WTC11 (cell line): Measurements from ENCODE around the gene TPRKB. TPM values are rescaled to one million over a fixed set of nuclear protein-coding genes. Genes with fewer than 3 reads are reported as not detected.

ENCODE experiments used
- ATAC-seq: fragments of 200-7000 bp; cut with Tn5 transposase; 2 replicates; pipeline ENCODE4 v1.10.0; 2021; ENCODE audit warnings: mild to moderate bottlenecking, moderate library complexity
- CTCF ChIA-PET: fragments of 300-600 bp; sonication (Branson Sonifier 250); formaldehyde crosslinking; loops from one replicate; lab custom pipeline; 2021; ENCODE audit warnings: antibody characterized with exemption; lab: Charles Lee
- POLR2A ChIA-PET: fragments of 350-600 bp; sonication (Branson Sonifier 250); formaldehyde crosslinking; loops from one replicate; lab custom pipeline; 2021; ENCODE audit warnings: antibody characterized with exemption; lab: Charles Lee
- DNase-seq: peaks from one replicate; pipeline ENCODE4 v3.0.0; 2021; ENCODE audit warnings: low spot score
- H3K27ac Mint-ChIP-seq: 2 replicates; pipeline ENCODE4 v1.8.0; 2021; ENCODE audit warnings: mixed read lengths
- H3K27me3 Mint-ChIP-seq: 2 replicates; pipeline ENCODE4 v1.8.0; 2021; ENCODE audit warnings: low read depth, mild to moderate bottlenecking, moderate library complexity, mixed read lengths
- H3K36me3 Mint-ChIP-seq: 2 replicates; pipeline ENCODE4 v1.8.0; 2021; ENCODE audit warnings: mixed read lengths
- H3K4me1 Mint-ChIP-seq: 2 replicates; pipeline ENCODE4 v1.8.0; 2022; ENCODE audit warnings: mixed read lengths
- H3K4me3 Mint-ChIP-seq: 2 replicates; pipeline ENCODE4 v1.8.0; 2021; ENCODE audit warnings: mild to moderate bottlenecking, moderate library complexity, mixed read lengths
- H3K9me3 Mint-ChIP-seq: 2 replicates; pipeline ENCODE4 v1.8.0; 2021; ENCODE audit warnings: mixed read lengths
- CBFB ChIP-seq: sonication (generic); formaldehyde crosslinking; IDR thresholded peaks from 2 replicates; pipeline ENCODE4 v1.8.1; 2022; ENCODE audit warnings: mild to moderate bottlenecking, low read depth, missing genetic modification reagents
- GTF2I ChIP-seq: fragments of 250-450 bp; sonication (Bioruptor Pico); conservative IDR thresholded peaks from 2 replicates; pipeline ENCODE4 v1.4.0; 2021; ENCODE audit warnings: mild to moderate bottlenecking
- IRF2 ChIP-seq: sonication (generic); formaldehyde crosslinking; IDR thresholded peaks from 2 replicates; pipeline ENCODE4 v1.8.0; 2022; ENCODE audit warnings: low read depth, missing genetic modification reagents, borderline replicate concordance
- KAT7 ChIP-seq: sonication (generic); formaldehyde crosslinking; IDR thresholded peaks from 2 replicates; pipeline ENCODE4 v1.8.1; 2023; ENCODE audit warnings: missing genetic modification reagents, mild to moderate bottlenecking, borderline replicate concordance
- MYBL2 ChIP-seq: sonication (generic); formaldehyde crosslinking; IDR thresholded peaks from 2 replicates; pipeline ENCODE4 v1.8.1; 2023; ENCODE audit warnings: mild to moderate bottlenecking, moderate library complexity, missing genetic modification reagents
- NR1H2 ChIP-seq: sonication (generic); formaldehyde crosslinking; IDR thresholded peaks from 2 replicates; pipeline ENCODE4 v1.9.0; 2021; ENCODE audit warnings: mild to moderate bottlenecking, moderate library complexity, missing genetic modification reagents
- TCF7 ChIP-seq: sonication (generic); formaldehyde crosslinking; IDR thresholded peaks from 2 replicates; pipeline ENCODE4 v1.8.0; 2022; ENCODE audit warnings: mild to moderate bottlenecking, low read depth, missing genetic modification reagents, moderate library complexity
- USF1 ChIP-seq: sonication (generic); formaldehyde crosslinking; IDR thresholded peaks from 2 replicates; pipeline ENCODE4 v1.8.0; 2022; ENCODE audit warnings: mild to moderate bottlenecking, missing genetic modification reagents
- ZBTB21 ChIP-seq: sonication (generic); formaldehyde crosslinking; IDR thresholded peaks from 2 replicates; pipeline ENCODE4 v1.8.1; 2023; ENCODE audit warnings: mild to moderate bottlenecking, missing genetic modification reagents, borderline replicate concordance
- ZNF232 ChIP-seq: sonication (generic); formaldehyde crosslinking; IDR thresholded peaks from 2 replicates; pipeline ENCODE4 v1.8.0; 2022; ENCODE audit warnings: mild to moderate bottlenecking, missing genetic modification reagents
- ZNF317 ChIP-seq: sonication (generic); formaldehyde crosslinking; IDR thresholded peaks from 2 replicates; pipeline ENCODE4 v1.8.1; 2023; ENCODE audit warnings: low read depth, mild to moderate bottlenecking, moderate library complexity, missing genetic modification reagents, borderline replicate concordance
- ZNF532 ChIP-seq: fragments of 250-450 bp; sonication (Bioruptor Pico); IDR thresholded peaks from 2 replicates; pipeline ENCODE4 v1.9.0; 2021; ENCODE audit warnings: mild to moderate bottlenecking, borderline replicate concordance
- total RNA-seq: library from RNA; stranded (reverse); gene quantifications from 3 replicates; pipeline ENCODE4 v1.2.3, GENCODE V29; 2021
- TF ChIP-seq, protein P1 (sequence below): sonication (generic); formaldehyde crosslinking; IDR thresholded peaks from 2 replicates; pipeline ENCODE4 v1.8.1; 2022; ENCODE audit warnings: low read depth, mild to moderate bottlenecking, moderate library complexity, missing genetic modification reagents, borderline replicate concordance
- TF ChIP-seq, protein P2 (sequence below): sonication (generic); formaldehyde crosslinking; IDR thresholded peaks from 2 replicates; pipeline ENCODE4 v1.8.1; 2023; ENCODE audit warnings: mild to moderate bottlenecking, missing genetic modification reagents
- TF ChIP-seq, protein P3 (sequence below): sonication (generic); formaldehyde crosslinking; IDR thresholded peaks from 2 replicates; pipeline ENCODE4 v1.8.1; 2023; ENCODE audit warnings: mild to moderate bottlenecking, missing genetic modification reagents, moderate library complexity
- TF ChIP-seq, protein P4 (sequence below): sonication (generic); formaldehyde crosslinking; IDR thresholded peaks from 2 replicates; pipeline ENCODE4 v1.8.0; 2023; ENCODE audit warnings: missing genetic modification reagents

TPRKB gene
- total RNA-seq, 1 experiment from 2014 or later = 30.6 TPM

- ChIA-PET POLR2A (no interaction called here), CTCF (no interaction called here)
- Mint-ChIP-seq H3K4me1 (no peaks in the 10 kb centered on the region), H3K27ac (no peak overlapping the region), H3K4me3 (no peak overlapping the region), H3K36me3 (peaks cover 45% of the 10 kb centered on the region), H3K27me3 (no peaks in the 10 kb centered on the region), H3K9me3 (no peaks in the 10 kb centered on the region)
- DNase-seq = no peak
- ATAC-seq = no peak
- TF ChIP-seq CBFB (no peak), KAT7 (CRISPR knock-in tag) (no peak), ZBTB21 (CRISPR knock-in tag) (no peak), NR1H2 (CRISPR knock-in tag) (no peak), TCF7 (CRISPR knock-in tag) (no peak), ZNF232 (CRISPR knock-in tag) (no peak), MYBL2 (CRISPR knock-in tag) (no peak), GTF2I (CRISPR knock-in tag) (no peak)
- TF ChIP-seq, protein P1, sequence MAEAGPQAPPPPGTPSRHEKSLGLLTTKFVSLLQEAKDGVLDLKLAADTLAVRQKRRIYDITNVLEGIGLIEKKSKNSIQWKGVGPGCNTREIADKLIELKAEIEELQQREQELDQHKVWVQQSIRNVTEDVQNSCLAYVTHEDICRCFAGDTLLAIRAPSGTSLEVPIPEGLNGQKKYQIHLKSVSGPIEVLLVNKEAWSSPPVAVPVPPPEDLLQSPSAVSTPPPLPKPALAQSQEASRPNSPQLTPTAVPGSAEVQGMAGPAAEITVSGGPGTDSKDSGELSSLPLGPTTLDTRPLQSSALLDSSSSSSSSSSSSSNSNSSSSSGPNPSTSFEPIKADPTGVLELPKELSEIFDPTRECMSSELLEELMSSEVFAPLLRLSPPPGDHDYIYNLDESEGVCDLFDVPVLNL = no peak
- TF ChIP-seq, protein P2, sequence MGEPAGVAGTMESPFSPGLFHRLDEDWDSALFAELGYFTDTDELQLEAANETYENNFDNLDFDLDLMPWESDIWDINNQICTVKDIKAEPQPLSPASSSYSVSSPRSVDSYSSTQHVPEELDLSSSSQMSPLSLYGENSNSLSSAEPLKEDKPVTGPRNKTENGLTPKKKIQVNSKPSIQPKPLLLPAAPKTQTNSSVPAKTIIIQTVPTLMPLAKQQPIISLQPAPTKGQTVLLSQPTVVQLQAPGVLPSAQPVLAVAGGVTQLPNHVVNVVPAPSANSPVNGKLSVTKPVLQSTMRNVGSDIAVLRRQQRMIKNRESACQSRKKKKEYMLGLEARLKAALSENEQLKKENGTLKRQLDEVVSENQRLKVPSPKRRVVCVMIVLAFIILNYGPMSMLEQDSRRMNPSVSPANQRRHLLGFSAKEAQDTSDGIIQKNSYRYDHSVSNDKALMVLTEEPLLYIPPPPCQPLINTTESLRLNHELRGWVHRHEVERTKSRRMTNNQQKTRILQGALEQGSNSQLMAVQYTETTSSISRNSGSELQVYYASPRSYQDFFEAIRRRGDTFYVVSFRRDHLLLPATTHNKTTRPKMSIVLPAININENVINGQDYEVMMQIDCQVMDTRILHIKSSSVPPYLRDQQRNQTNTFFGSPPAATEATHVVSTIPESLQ (CRISPR knock-in tag) = no peak
- TF ChIP-seq, protein P3, sequence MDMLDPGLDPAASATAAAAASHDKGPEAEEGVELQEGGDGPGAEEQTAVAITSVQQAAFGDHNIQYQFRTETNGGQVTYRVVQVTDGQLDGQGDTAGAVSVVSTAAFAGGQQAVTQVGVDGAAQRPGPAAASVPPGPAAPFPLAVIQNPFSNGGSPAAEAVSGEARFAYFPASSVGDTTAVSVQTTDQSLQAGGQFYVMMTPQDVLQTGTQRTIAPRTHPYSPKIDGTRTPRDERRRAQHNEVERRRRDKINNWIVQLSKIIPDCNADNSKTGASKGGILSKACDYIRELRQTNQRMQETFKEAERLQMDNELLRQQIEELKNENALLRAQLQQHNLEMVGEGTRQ = no peak
Measured at GRCh38 chr2:73766994-73767393, 29.8 kb upstream of the TPRKB start.

GRCh38 chr2:73766349-73766748 lies 29.2 kb upstream of the TPRKB start:
- Mint-ChIP-seq H3K4me3 (no peak overlapping the region), H3K9me3 (no peaks in the 10 kb centered on the region), H3K4me1 (no peaks in the 10 kb centered on the region), H3K27ac (no peak overlapping the region), H3K27me3 (no peaks in the 10 kb centered on the region), H3K36me3 (peaks cover 46% of the 10 kb centered on the region)
- POLR2A ChIA-PET = no interaction called here
- ATAC-seq = no peak
- TF ChIP-seq ZNF532 (CRISPR knock-in tag) (no peak), ZNF317 (CRISPR knock-in tag) (no peak), IRF2 (CRISPR knock-in tag) (no peak), USF1 (no peak)
- TF ChIP-seq, protein P4, sequence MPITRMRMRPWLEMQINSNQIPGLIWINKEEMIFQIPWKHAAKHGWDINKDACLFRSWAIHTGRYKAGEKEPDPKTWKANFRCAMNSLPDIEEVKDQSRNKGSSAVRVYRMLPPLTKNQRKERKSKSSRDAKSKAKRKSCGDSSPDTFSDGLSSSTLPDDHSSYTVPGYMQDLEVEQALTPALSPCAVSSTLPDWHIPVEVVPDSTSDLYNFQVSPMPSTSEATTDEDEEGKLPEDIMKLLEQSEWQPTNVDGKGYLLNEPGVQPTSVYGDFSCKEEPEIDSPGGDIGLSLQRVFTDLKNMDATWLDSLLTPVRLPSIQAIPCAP (CRISPR knock-in tag) = no peak
- CTCF ChIA-PET = no interaction called here
- DNase-seq = no peak
